ENCODE data around the gene CEBPZOS.

CEBPZOS gene

DNA sequence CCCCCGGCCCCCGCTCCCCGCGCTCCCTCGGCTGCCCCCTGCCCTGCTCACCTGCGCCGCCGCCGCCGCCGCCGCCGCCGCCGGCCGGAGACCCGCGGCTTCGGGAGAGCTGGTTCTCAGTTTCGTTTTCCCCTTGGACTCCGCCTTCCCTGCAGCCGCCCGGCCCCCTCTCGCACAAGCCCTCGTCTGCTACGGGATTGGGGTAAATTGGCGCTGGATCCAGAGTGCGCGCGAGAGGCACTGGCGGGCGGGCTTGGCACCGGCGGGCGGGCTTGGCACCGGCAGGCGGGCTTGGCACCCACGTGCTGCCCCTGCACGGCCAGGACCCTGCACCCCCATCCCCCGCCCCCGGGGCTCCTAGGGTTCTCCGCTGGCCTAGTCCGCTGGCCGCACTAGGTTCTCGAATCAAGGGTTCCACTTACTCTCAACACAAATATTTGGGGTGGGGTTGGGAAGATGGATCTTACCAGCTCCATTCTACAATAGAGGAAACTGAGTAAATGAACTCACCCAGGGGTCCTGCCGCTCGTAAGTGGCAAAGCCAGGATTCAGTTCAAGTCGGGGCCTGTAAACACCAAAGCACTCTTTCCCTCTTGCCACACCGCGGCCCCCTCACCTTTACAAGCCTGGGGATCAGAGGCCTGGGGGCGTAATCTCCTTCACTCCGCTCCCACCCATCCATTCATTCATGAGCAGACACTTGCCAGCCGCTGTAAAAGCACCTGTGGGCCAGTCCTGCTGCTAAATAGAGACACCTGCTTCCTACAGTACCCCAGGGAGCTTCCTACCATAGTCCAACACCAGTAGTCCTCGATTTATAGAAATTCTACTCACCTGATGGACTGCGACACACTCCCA is 39.2 kb upstream of the CEBPZOS start, which contains the start of gene EIF2AK2:
Gene EIF2AK2, minus strand, starts transcription at position 124 of the 858 bp plus-strand sequence. CDS start 9,174 bp downstream, outside the sequence.
- TF ChIP-seq, protein P1, sequence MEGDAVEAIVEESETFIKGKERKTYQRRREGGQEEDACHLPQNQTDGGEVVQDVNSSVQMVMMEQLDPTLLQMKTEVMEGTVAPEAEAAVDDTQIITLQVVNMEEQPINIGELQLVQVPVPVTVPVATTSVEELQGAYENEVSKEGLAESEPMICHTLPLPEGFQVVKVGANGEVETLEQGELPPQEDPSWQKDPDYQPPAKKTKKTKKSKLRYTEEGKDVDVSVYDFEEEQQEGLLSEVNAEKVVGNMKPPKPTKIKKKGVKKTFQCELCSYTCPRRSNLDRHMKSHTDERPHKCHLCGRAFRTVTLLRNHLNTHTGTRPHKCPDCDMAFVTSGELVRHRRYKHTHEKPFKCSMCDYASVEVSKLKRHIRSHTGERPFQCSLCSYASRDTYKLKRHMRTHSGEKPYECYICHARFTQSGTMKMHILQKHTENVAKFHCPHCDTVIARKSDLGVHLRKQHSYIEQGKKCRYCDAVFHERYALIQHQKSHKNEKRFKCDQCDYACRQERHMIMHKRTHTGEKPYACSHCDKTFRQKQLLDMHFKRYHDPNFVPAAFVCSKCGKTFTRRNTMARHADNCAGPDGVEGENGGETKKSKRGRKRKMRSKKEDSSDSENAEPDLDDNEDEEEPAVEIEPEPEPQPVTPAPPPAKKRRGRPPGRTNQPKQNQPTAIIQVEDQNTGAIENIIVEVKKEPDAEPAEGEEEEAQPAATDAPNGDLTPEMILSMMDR (conservative IDR thresholded peaks at IDR 0.05; ENCODE audit: low read depth, low read length) = no peak
- H3K4me3 ChIP-seq (ENCODE audit: low read depth, low read length) = peak within 1 kb of the TSS; percentile 86
- DNase-seq (ENCODE audit: low read depth) = peak; percentile 86

DNA sequence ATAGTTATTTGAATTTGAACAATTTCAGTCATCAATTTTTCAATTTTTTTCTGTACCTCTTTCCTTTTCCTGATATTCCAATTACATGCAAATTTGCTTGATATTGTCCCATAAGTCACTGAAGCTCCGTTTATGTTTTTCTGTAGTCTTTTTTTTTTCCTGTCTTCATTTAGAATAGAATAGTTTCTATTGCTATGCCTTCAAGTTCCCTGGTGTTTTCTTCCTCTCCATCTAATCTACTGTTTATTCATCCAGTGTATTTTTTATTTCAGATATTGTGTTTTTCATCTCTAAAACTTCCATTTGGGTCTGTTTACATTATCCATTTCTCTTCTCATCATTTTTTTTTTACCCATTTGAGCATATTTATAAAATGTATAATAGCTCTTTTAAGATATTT is 31.5 kb upstream of the CEBPZOS start:
- TF ChIP-seq, protein P1 (conservative IDR thresholded peaks at IDR 0.05; ENCODE audit: low read depth, low read length) = no peak
- H3K4me3 ChIP-seq (ENCODE audit: low read depth, low read length) = no peak overlapping the region
- no peak for DNase-seq (ENCODE audit: low read depth)

DNA sequence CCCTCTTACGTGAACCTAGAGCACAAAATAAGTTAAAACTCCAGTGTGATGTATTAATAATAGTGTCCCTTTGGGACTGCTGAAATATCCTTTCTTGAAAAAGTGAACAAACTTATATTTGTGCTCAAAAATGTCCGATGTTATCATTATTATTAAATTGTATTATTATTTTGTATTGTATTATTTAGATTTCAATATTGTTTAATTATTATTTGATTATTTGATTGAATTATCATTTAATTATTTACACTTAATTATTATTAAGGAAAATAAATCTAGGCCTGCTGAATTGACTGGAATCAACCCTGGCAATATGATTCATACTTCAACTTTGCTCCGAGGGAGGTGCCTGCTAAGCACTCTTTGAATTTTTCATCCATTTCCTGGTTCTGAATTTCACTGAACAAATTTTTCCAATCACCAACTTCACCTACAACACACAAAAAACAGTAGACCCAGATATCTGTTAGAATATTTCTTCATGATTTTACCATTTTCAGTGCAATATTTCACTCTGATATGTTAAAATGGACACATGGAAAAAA is 28.6 kb upstream of the CEBPZOS start:
- TF ChIP-seq, protein P1 (conservative IDR thresholded peaks at IDR 0.05; ENCODE audit: low read depth, low read length) = no peak
- peak; percentile 62 for DNase-seq (ENCODE audit: low read depth)
- no peak overlapping the region for H3K4me3 ChIP-seq (ENCODE audit: low read depth, low read length)

DNA sequence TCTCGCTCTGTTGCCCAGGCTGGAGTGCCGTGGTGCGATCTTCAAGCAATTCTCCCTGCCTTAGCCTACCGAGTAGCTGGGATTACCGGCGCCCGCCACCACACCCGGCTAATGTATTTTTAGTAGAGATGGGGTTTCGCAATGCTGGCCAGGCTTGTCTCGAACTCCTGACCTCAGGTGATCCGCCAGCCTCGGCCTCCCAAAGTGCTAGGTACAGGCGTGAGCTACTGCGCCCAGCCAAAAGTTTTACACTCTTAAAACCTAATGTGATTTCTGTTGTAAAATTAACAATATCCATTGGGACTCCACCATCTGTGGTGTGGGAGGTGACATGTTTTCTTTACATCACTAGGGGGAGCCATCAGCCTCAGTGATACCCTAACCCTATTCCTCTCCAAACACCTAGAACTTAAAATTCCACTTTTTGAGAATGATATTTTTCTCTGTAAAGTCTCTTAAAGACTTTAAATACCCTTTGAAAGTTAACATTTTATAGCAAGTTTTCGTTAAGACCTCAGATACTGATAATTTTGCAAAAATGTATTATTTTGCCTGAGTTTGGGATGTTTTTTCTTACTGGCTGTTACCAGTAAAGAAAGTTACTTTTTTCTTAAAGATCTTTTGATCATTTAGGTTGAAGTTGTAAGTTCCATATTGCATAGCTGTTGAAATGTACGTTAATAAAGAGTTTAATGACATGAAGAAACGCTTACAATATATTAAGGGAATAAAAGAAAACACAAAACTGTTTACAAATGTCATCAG is 27.9 kb upstream of the CEBPZOS start:
- DNase-seq (ENCODE audit: low read depth) = peak; percentile 80
- TF ChIP-seq, protein P1 (conservative IDR thresholded peaks at IDR 0.05; ENCODE audit: low read depth, low read length) = peak; percentile 76
- H3K4me3 ChIP-seq (ENCODE audit: low read depth, low read length) = no peak overlapping the region

DNA sequence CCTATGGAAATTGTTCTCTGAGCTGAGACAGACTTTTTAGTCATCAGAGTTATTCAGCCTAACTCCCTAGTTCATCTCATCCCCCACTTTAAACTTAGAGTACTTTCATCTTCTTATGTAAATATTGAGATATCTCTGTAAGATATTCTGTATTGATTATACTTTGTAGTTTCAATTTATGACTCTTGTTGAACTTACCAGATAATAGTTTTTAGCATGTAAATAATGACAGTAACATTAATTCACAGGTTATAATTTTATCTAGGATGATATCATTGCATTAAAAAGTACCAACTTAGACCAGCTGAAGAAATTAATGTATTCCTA is 24.7 kb upstream of the CEBPZOS start:
- DNase-seq (ENCODE audit: low read depth) = no peak
- TF ChIP-seq, protein P1 (conservative IDR thresholded peaks at IDR 0.05; ENCODE audit: low read depth, low read length) = no peak
- H3K4me3 ChIP-seq (ENCODE audit: low read depth, low read length) = no peak overlapping the region

DNA sequence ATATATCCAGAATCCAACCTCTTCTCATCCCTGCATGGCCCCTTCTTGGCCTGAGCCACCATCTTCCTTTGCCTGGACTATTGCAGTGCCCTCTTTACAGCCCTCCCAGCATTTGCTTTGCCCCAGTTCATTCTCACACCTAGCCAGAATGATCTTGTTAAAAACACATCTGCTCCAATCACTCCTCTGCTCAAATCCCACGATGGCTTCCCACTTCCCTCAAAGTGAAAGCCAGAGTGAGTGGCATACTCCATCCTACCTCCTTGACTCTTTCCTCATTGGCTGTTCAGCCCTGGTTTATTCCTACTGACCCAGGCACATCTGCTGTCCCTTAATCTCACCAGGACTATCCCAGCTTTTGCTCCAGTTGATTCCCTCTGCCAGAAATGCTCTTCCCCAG is 22.6 kb upstream of the CEBPZOS start:
- no peak overlapping the region for H3K4me3 ChIP-seq (ENCODE audit: low read depth, low read length)
- TF ChIP-seq, protein P1 (conservative IDR thresholded peaks at IDR 0.05; ENCODE audit: low read depth, low read length) = no peak
- DNase-seq (ENCODE audit: low read depth) = no peak

All from choroid plexus epithelial cell (primary cell).